HUDEP-2 (cell line): ENCODE measurements around the gene GRK3.
A peak's percentile ranks its signal among the peaks of the same experiment; 100 is the strongest.

Experiments
- DNase-seq, 76 experiments: peaks; one replicate each; lab custom pipeline; 2025; ENCODE audit not compliant: unreplicated experiment in 76 of 76; lab: John Stamatoyannopoulos, UW

Gene GRK3

GRCh38 chr22:25749420-25750169 lies 185.1 kb downstream of the GRK3 start:
- no peak for DNase-seq

GRCh38 chr22:25750569-25751173 lies 186.2 kb downstream of the GRK3 start:
- DNase-seq, result peak in 3 of 76 experiments; percentile 4 to 25 (median 7)

DNA sequence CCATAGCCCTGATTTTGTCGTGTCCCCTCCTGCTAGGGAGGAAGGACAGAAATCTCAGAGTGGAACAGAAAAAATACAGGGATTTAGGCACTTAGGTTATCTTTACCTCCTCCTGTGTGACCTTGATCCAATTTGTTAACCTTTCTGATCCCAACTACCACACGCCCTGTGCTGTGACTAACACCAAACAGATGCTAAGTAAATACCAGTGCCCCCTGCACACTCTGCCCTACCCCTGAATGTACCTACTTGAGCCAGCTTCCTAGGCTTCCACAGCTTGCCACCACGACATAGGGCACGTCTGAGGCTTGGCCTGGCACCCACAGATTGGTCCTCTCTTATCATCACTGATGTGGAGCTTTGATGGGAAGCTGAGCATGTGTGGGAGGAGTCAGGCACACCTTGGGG lies 186.7 kb downstream of the GRK3 start:
- DNase-seq, result no peak

DNA sequence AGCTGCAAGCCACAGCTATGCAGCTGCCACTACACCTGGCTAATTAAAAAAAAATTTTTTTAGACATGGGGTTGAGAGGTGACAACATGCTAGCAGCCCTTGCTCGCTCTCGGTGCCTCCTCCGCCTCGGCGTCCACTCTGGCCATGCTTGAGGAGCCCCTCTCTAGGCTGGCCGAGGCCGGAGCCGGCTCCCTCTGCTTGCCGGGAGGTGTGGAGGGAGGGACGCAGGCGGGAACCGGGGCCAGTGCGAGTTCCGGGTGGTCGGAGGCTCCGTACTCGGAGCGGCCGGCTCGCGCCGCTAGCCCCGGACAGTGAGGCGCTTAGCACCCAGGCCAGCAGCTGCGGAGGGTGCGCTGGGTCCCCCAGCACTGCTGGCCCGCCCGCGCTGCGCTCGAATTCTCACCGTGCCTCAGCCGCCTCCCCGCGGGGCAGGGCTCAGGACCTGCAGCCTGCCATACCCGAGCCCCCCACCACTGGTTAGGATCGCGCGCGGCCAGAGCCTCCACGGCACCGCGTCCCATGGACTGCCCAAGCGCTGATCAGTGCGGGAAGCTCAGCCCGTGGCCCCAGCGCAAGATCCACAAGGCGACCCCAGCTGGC lies 188.2 kb downstream of the GRK3 start:
- no peak for DNase-seq

DNA sequence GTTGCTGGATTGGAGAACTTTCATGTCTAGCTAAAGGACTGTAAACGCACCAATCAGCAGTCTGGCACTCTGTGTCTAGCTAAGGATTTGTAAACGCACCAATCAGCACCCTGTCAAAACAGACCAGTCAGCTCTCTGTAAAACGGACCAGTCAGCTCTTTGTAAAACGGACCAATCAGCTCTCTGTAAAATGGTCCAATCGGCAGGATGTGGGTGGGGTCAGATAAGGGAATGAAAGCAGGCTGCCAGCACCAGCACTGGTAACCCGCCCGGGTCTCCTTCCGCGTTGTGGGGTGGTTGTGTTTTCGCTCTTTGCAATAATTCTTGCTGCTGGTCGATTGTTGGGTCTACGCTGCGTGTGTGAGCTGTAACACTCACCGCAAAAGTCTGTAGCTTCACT lies 188.8 kb downstream of the GRK3 start:
- no peak for DNase-seq

GRCh38 chr22:25754527-25755202 lies 190.2 kb downstream of the GRK3 start:
- no peak for DNase-seq

DNA sequence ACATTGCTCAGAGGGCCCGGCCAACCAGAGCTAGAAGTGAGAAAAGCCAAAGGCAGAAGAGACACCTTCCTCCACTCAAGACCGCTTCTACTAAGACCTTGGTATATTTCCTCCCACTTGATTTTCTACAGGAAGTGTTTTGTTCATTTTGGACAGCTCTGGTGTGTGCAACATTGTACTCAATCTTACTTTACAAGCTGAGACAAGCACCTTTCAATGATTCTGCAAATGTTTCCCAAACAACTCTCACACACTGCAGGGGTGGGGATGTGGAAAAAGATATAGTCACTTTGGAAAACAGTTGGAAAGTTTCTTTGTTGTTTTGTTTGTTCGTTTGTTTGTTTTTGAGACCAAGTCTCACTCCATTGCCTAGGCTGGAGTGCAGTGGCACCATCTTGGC lies 193.2 kb downstream of the GRK3 start:
- DNase-seq, result no peak

GRCh38 chr22:25758316-25758715 lies 193.8 kb downstream of the GRK3 start:
- DNase-seq, result no peak

- DNase-seq, result no peak
Measured at GRCh38 chr22:25759825-25760231, 195.4 kb downstream of the GRK3 start.

DNA sequence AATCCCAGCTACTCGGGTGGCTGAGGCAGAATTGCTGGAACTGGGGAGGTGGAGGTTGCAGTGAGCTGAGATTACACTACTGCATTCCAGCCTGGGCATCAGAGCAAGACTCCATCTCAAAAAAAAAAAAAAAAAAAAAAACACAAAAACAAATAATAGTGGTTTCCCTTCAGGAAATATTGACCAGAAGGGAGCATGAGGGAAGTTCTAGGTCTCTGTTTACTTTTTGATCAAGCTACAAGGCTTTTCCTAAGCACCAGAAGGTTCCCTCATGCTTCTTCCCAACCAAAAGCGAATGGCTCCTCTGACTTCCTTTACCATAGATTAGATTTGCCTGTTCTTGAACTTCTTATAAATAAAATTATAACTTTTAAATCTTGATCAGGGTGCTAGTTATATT lies 195.8 kb downstream of the GRK3 start:
- no peak for DNase-seq

- DNase-seq, result no peak
Measured at GRCh38 chr22:25760848-25761595, 196.5 kb downstream of the GRK3 start.

- peak in 14 of 76 experiments; percentile 5 to 40 (median 14) for DNase-seq
Measured at GRCh38 chr22:25762147-25762546, 197.7 kb downstream of the GRK3 start.

GRCh38 chr22:25763239-25763777 lies 198.8 kb downstream of the GRK3 start:
- no peak for DNase-seq

DNA sequence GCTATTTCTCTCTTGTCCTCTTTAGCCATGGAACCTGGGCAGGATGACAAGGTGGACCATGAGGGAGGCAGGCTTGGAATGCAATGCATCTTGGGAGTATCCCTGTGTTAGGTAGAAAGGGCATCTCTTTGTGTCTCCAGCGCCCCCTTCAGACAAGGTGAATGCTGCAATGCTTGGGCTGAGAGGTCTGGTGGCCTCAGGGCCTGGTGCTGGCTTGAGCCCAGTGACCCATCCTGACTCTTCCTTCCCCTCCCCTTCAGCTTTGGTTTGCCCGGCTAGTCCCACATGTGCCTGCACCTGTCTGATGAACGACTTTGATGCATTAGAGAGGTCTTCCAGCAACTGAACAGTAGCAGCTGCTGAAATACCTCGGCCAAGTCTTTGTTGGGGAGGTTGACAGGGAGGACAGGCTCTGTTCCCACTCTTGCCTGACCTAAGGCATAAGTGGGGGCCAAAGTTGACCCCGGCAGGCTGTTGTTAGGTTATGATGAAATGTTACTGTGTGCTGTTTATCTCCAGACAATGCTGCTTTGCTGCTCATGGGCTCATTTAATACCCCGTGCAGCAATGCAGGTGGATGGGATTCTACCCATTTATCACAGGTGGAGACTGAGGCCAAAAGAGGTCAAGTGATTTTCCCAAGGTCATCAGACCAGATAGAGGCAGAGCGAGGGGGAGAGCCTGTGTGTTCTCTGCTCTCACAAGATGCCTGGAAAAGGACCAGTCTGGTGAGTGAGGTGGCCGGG lies 200.0 kb downstream of the GRK3 start:
- DNase-seq, result no peak

- no peak for DNase-seq
Measured at GRCh38 chr22:25765016-25765367, 200.5 kb downstream of the GRK3 start.

DNA sequence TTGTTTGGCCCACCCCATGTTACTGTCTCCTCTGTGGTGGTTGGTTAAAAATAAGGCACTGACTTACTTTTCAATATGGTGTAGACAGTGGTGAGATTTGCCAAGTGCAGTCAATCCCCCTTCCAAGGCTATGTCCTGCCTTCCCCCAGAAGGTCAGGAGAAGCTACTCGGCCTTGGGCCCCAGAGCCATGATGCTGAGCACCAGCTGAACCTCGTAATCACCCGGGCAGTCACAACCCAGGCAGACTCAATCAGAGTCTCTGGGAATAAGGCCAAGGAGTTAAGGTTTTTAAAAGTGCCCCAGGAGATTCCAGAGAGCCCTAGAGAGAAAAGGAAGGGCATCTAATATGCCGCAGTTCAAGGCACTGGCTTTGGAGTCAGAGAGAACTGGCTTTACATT lies 201.3 kb downstream of the GRK3 start:
- DNase-seq, result no peak

DNA sequence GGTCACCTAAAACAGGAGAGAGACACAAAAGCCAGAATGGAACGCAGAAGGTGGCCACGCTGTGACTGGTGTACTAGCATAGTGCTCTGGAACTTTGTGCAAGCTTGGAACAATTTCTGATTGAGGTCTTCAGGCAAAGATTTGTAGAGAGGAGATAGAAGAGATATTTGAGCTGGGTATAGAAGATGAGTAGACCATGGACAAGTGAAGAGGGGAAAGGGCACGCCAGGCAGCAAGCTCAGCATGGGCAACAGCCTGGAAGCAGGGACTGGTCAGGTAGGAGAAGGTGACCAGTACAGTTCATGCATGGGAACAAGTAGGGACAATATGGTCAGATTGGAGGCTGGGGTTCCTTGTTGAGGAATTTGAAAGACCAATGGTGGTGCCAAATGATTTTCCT lies 201.9 kb downstream of the GRK3 start:
- no peak for DNase-seq

DNA sequence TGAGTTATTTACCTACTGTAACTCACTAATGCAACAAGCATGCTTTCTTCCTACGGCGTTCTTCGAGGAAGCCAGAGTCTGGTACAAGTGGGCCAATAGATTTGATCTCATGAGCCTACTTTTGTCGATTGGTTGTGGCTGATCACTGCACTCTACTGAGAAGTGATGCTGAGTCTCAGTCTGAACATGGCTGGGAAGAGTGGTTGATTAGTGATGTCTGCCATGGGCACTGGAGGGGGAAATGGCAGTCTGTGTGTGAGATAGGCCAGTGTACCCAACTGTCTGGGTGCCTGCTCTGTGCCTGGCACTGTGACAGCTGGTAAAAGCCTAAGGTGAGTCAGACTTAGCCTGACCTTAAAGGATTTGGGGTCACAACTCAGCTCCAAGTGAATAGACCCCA lies 205.9 kb downstream of the GRK3 start:
- no peak for DNase-seq

- DNase-seq, result no peak
Measured at GRCh38 chr22:25772288-25772687, 207.8 kb downstream of the GRK3 start.

DNA sequence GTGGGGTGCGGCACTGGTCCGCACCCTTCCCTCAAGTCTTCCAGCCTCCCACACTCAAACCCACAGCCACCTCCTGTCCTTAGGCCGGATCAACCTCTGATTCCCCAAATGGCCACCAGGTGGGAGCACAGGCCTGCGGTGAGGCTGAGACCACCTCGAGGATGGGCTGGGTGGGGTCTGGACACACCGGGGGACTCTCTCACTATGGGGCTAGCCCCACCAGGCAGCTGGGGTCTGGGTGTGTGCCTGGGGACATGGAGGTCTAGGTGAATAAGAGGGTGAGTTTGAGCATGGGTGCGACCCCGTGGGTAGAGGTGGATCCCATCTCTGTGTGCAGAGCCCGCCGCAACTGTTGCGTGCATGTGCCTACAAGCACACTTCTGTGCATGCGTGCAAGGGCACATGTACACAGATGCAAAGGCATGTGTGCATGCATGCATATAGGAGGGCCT lies 210.1 kb downstream of the GRK3 start:
- no peak for DNase-seq
